ENCODE results near the gene DACT2. TPM values are rescaled to one million over a fixed set of nuclear protein-coding genes. Genes with fewer than 3 reads are reported as not detected.

DACT2 gene
- total RNA-seq, 1 experiment from 2014 or later: 4.9 TPM

GRCh38 chr6:168315596-168315995, 4.0 kb downstream of the DACT2 start:
- CTCF ChIA-PET: no interaction called here
- no peak overlapping the region; the same call in 1 of the 2 replicates for H3K27ac Mint-ChIP-seq
- no peaks in the 10 kb centered on the region for H3K36me3 Mint-ChIP-seq
- ATAC-seq: no peak
- POLR2A ChIA-PET: no interaction called here
- peaks cover 24% of the 10 kb centered on the region for H3K27me3 Mint-ChIP-seq (ENCODE audit: low read depth)
- no peak for DNase-seq (ENCODE audit: low spot score)
- peaks cover 48% of the 10 kb centered on the region for H3K4me1 Mint-ChIP-seq
- TF ChIP-seq RELA (CRISPR knock-in tag; IDR thresholded peaks at IDR 0.05; ENCODE audit: borderline replicate concordance) (no peak), ATF2 (CRISPR knock-in tag; IDR thresholded peaks at IDR 0.05; ENCODE audit: borderline replicate concordance, low read depth) (no peak), E2F5 (CRISPR knock-in tag; IDR thresholded peaks at IDR 0.05) (no peak), ZMAT4 (CRISPR knock-in tag; IDR thresholded peaks at IDR 0.05) (no peak), ZNF671 (CRISPR knock-in tag; IDR thresholded peaks at IDR 0.05) (no peak), OVOL2 (CRISPR knock-in tag; IDR thresholded peaks at IDR 0.05; ENCODE audit: borderline replicate concordance) (no peak), ATF3 (CRISPR knock-in tag; conservative IDR thresholded peaks at IDR 0.05) (no peak), CREB1 (CRISPR knock-in tag; IDR thresholded peaks at IDR 0.05) (no peak), PREB (CRISPR knock-in tag; IDR thresholded peaks at IDR 0.05; ENCODE audit: borderline replicate concordance) (no peak), HMGXB4 (CRISPR knock-in tag; IDR thresholded peaks at IDR 0.05) (no peak), E2F1 (CRISPR knock-in tag; IDR thresholded peaks at IDR 0.05) (no peak), TCF7 (CRISPR knock-in tag; IDR thresholded peaks at IDR 0.05; ENCODE audit: low read depth) (no peak), ZNF423 (CRISPR knock-in tag; IDR thresholded peaks at IDR 0.05) (no peak), FOXJ3 (CRISPR knock-in tag; IDR thresholded peaks at IDR 0.05; ENCODE audit: borderline replicate concordance) (no peak), SMAD3 (CRISPR knock-in tag; IDR thresholded peaks at IDR 0.05; ENCODE audit: borderline replicate concordance) (no peak), MLX (CRISPR knock-in tag; IDR thresholded peaks at IDR 0.05) (no peak), E2F4 (CRISPR knock-in tag; IDR thresholded peaks at IDR 0.05; ENCODE audit: borderline replicate concordance, low read depth) (no peak), SP1 (CRISPR knock-in tag; conservative IDR thresholded peaks at IDR 0.05) (no peak), RORB (CRISPR knock-in tag; IDR thresholded peaks at IDR 0.05) (no peak), ETV6 (CRISPR knock-in tag; IDR thresholded peaks at IDR 0.05) (no peak)
- H3K9me3 Mint-ChIP-seq: peaks cover under 1% of the 10 kb centered on the region; the same call in 1 of the 2 replicates
- H3K4me3 Mint-ChIP-seq: no peak overlapping the region
